GM18951 (cell line): ENCODE measurements around the gene CCAR1.
"Not testable (repeated sequence)": the region's sequence is repeated elsewhere in the genome, so short reads cannot be mapped to it uniquely, and the experiment has no call there.

ENCODE experiments used
- POLR2A ChIP-seq: IDR thresholded peaks from 4 replicates; pipeline ENCODE4 v1.6.1; 2011; ENCODE audit warnings: mild to moderate bottlenecking; ENCODE audit not compliant: insufficient read length, insufficient read depth; ENCODE audit errors: extremely low read depth
- in situ Hi-C: fragments of 300-500 bp; cut with MboI; formaldehyde crosslinking; loops from one replicate; pipeline ENCODE4 v1.12.0; 2022; ENCODE audit warnings: low sequenced_read_pairs, mixed read lengths, inconsistent platforms; ENCODE audit not compliant: unreplicated experiment

CCAR1 gene

DNA sequence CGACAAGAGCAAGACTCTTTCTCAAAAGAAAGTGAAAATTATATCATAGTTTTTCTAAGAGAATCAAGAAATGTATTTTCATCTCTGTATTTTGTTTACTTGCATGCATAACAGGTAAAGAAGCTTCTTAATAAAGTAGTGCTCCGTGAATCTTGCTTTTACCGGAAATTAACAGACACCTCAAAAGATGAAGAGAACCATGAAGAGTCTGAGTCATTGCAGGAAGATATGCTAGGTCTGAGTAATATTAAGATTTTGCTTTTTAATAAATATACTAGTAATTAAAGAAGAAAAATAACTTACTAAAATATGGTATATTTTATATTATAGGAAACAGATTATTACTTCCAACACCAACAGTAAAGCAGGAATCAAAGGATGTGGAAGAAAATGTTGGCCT, 66.8 kb downstream of the CCAR1 start:
- in situ Hi-C loops: no loop called here
- TF ChIP-seq POLR2A: no peak

- TF ChIP-seq POLR2A: no peak
- in situ Hi-C loops: no loop called here
Observed at GRCh38 chr10:68790476-68790875, 69.4 kb downstream of the CCAR1 start.

DNA sequence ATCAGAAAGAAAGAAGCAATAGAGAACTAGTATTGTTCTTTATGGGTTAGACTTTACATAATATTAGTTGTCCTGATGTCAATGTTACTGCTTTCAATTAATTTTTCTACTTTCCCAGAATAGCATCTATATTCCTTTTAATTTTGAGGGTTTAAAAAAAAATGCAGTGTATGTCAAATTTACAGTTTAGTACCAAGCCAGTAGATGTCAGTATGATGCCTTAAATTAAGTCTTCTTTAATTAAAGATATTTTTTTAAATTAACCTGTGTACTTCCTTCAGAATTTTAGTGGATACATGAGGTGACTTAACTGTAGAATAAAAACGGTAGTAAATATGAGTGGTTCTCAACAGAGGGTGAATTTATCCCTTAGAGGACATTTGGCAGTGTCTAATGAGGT, 71.1 kb downstream of the CCAR1 start:
- in situ Hi-C loops: no loop called here
- TF ChIP-seq POLR2A: no peak

DNA sequence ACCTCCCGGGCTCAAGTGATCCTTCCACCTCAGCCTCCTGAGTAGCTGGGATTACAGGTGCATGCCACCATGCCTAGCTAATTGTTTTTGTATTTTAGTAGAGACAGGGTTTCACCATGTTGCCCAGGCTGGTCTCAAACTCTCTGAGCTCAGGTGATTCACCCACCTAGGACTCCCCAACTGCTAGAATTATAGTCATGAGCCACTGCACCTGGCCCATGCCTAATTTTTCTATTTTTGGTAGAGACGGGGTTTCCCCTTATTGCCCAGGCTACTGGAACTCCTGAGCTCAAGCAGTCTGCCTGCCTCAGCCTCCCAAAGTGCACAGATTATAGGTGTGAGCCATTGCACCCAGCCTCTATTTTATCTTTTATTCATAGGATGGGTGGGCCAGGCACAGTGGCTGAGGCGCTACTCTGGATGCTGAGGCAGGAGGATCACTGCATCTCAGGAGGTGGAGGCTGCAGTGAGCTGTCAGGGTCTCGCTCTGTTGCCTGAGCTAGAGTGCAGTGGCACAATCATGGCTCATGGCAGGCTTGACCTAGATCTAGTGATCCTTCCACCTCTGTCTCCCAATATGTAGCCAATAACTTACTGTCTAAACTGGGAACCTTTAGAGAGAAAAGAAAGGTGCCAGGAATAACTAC, 75.0 kb downstream of the CCAR1 start:
- in situ Hi-C loops: no loop called here
- no peak for TF ChIP-seq POLR2A

DNA sequence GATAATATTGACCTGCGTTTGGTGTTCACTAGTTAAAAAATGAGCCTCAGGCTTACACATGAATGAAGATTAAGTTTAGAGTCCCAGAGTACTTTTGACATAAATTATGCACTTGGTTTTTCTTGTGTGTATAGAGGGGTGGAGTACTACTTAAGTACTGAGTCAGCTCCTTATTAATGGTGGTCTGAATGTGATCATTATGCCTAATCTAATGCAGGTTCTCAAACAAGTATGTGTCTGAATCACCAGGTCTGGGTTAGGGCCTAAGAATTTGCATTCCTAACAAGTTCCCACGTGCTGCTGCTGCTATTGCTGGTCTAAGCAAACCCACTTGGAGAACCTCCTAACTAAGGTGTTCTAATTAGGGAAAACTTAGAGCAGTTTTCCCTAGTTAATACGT, 75.6 kb downstream of the CCAR1 start:
- in situ Hi-C loops: no loop called here
- TF ChIP-seq POLR2A: no peak

GRCh38 chr10:68800211-68800610, 79.2 kb downstream of the CCAR1 start:
- in situ Hi-C loops: no loop called here
- TF ChIP-seq POLR2A: no peak

DNA sequence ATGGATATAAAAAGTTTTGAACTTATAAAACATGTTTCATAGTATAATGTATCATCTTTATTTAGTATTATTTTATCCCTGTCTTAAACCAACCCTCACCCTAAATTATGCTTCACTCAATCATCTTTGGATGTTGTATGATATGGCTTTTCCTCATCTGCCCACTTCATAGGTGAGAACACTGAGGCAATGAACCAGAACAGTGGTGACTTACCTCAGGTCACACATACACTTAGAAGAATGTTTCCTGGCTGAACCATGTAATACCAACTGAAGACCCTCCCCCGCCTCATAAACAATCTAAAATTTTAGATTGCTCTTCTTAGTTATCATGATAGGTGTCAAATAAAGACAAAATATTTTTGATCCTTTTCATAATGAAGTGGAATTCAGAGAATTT, 83.7 kb downstream of the CCAR1 start:
- no peak for TF ChIP-seq POLR2A
- in situ Hi-C loops: no loop called here

DNA sequence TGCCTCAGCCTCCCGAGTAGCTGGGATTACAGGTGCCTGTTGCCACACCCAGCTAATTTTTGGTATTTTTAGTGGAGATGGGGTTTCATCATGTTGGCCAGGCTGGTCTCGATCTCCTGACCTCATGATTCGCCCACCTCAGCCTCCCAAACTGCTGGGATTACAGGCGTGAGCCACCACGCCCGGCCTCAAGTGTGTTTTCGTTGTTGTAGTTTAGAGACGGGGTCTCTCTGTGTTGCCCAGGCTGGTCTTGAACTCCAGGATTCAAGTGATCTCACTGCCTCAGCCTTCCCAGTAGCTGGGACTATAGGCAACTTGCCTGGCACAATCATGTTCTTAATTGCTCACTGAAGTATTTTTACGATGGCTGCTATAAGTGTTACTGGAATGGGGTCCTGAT, 89.8 kb downstream of the CCAR1 start:
- in situ Hi-C loops: not testable (repeated sequence)

GRCh38 chr10:68811314-68812009, 90.4 kb downstream of the CCAR1 start:
- in situ Hi-C loops: no loop called here
- no peak for TF ChIP-seq POLR2A

GRCh38 chr10:68812420-68812819, 91.4 kb downstream of the CCAR1 start:
- in situ Hi-C loops: no loop called here
- no peak for TF ChIP-seq POLR2A

GRCh38 chr10:68813559-68813958, 92.5 kb downstream of the CCAR1 start:
- in situ Hi-C loops: no loop called here
- TF ChIP-seq POLR2A: no peak

DNA sequence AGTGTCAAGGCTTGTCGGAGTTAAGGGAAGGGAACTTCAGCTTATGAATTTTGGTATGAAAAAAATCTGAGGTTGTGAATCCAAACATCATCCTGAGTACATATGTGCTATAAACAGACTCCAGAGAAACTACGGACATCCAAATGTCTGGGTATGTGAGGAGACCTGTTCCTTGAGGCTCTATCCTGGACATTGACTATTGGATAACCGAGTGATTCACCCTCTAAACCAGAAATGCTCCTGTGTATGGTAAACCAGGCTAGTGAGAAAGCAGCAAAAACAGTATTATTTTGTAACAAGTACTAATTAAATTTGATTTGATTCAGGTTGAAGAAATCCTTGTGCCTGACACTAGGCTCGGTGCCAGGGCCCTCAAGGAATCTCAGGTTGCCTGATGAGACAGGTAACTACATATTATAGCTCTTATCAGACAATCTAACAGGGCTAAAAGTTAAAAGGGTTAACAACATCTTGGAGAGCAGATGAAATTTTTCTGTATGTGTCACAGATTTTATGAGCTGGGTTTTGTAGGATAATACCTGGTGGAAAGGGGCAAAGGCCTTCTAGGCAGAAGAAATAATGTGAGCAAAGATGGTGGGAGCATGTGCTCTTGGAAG, 95.9 kb downstream of the CCAR1 start:
- no peak for TF ChIP-seq POLR2A
- in situ Hi-C loops: no loop called here

- in situ Hi-C loops: not testable (repeated sequence)
Observed at GRCh38 chr10:68820359-68820758, 99.3 kb downstream of the CCAR1 start.

DNA sequence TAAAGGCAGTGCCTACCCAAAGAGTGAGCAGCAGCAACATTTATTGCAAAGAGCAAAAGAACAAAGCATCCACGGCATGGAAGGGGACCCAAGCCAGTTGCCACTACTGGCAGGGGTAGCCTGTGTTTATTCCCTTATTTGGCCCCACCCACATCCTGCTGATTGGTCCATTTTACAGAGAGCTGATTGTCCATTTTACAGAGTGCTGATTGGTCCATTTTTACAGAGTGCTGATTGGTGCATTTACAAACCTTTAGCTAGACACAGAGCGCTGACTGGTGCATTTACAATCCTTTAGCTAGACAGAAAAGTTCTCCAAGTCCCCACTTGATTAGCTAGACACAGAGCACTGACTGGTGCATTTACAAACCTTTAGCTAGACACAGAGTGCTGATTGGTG, 101.6 kb downstream of the CCAR1 start:
- in situ Hi-C loops: not testable (repeated sequence)
